NCI-H748 (cell line): ENCODE results near the gene MDGA2.

Experiments used
- DNase-seq: peaks from one replicate; lab custom pipeline; 2025; ENCODE audit not compliant: unreplicated experiment; lab: John Stamatoyannopoulos, UW

The MDGA2 gene

DNA sequence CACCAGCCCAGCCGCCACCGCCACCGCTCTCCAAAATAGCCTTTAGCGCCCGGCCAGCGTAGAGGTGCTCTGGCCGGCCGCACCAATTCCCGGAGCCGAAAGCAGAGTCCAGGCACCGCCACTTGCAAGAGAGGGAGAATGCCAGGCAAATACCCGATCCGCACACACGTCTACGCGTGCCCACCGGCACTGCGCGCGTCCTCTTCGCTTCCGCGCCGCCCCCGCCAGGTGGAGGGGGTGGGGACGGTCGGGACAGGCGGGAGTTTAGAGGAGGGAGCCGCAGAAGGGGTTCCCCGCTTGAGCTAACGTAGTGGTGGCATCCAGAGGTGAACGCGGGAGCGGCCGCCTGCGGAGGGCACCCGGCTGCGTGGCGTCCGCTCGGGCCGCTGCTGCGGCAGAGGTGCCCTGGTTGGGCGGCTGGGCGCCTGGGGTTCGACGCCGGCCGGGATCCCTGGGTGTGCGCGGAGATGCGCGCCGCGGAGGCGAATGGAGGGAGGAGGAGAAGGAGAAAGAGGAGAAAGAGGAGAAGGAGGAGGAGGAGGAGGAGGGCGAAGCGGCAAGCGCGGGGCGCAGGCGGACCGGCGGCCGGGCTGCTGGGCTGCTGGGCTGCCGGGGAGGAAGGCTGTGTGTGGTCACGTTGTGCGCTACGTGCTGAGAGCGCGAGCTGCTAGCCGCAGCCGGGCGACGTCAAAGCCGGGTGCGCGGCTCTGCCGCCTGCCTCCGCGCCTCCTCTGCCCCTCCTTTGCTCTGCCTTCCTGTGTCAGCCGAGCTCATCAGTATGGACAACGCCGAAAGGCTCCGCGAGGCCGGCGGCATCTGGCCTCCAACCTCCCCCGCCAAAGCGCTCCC is at the start of gene MDGA2:
MDGA2 (minus strand) TSS at position 140 of the 849 bp plus-strand sequence.
- peak; percentile 76 for DNase-seq

- no peak for DNase-seq
Observed at GRCh38 chr14:47722929-47723693, 47.7 kb upstream of the MDGA2 start.

- no peak for DNase-seq
Observed at GRCh38 chr14:47720281-47720680, 44.9 kb upstream of the MDGA2 start.

DNA sequence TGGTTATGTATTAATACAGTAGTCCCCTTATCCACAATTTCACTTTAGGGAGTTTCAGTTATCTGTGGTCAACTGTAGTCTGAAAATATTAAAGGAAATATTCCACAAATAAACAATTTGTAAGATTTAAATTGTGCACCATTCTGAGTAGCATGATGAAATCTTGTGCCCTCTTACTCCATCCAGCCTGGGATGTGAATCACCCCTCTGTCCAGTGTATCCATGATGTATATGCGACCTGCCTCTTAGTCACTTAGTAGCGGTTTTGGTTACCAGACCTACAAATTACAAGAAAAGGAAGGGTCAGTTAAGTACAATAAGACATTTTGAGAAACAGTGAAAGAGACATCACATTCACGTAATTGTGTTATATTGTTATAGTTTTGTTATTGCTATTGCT is 39.9 kb upstream of the MDGA2 start:
- no peak for DNase-seq

GRCh38 chr14:47710581-47710980 is 35.2 kb upstream of the MDGA2 start:
- DNase-seq: no peak

- no peak for DNase-seq
Observed at GRCh38 chr14:47705683-47706082, 30.3 kb upstream of the MDGA2 start.

GRCh38 chr14:47691829-47692228 is 16.4 kb upstream of the MDGA2 start:
- DNase-seq: no peak

DNA sequence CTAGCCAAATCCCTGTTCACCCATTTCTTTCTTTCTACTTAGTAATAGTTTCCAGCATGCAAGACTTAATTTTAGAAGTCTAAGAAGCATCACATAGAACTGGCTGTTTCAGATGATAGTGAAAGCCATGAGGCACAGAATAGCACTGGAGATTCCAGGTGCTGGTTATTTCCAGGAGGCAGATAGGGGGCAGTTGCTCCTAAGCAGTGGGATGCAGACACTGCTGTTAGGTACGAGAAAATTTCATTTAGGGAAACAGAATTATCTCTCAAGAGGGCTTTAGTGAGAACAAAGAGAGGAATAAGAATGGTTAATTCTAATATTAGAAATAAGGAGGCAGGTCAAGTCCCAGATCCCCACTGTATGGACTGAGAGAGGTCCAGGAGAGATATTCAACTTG is 3.6 kb upstream of the MDGA2 start:
- peak; percentile 39 for DNase-seq

GRCh38 chr14:47678157-47678556 is 2.8 kb upstream of the MDGA2 start:
- DNase-seq: peak; percentile 18

DNA sequence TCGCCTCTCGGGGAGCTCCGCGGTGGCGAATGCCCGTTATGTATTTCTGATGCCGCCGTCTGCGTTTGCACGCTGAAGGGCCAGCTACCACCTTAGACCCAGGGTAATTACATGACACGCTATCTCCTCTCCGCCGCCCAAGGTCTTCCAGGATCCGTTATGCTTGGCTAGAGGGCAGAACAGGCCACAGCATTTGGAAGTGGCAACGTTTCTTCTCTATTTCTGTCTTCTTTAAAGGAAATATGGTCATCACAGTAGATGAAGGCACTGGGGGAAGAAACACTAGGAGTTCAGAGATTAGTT is 861 bp upstream of the MDGA2 start:
- no peak for DNase-seq

GRCh38 chr14:47674543-47675465 is 601 bp downstream of the MDGA2 start:
- peak; percentile 43 for DNase-seq

DNA sequence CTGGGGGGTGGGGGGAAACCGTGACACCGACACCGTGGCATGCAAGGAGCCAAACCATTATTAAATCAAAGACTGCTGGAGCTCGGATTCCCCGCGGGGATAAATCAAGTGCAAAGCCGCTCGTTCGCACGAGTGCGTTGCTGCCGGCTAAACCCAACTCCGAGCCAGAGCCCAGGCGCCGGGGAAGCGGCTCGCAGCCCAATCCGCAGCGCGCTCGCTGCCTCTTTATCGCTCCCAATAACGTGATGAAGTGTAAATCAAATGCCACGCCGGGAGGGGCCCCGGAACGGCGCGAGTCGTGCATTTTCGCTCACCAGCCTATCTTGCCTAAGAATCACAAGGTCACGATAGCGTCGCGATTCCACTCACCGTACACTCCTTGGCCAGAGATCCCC is 1.3 kb downstream of the MDGA2 start:
- peak; percentile 61 for DNase-seq

DNA sequence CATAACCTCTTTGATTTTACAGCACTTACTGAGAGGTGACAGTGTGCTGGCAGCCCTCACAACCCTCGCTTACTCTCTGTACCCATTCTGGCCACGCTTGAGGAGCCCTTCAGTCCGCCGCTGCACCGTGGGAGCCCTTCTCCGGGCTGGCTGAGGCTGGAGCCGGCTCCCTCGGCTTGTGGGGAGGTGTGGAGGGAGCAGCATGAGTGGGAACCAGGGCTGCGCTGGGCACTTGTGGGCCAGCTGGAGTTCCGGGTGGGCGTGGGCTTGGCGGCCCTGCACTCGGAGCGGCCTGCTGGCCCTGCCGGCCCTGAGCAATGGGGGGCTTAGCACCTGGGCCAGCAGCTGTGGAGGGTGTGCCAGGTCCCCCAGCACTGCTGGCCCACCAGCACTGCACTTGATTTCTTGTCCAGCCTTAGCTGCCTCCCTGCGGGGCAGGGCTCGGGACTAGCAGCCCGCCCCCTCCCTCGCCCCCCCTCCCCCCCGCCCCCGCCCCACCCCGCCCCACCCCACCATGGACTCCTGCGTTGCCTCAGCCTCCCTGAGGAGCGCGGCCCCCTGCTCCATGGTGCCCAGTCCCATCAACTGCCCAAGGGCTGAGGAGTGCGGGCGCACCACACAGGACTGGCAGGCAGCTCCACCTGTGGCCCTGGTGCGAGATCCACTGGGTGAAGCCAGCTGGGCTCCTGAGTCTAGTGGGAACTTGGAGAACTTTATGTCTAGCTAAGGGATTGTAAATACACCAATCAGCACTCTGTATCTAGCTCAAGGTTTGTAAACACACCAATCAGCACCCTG is 9.9 kb downstream of the MDGA2 start:
- DNase-seq: no peak

DNA sequence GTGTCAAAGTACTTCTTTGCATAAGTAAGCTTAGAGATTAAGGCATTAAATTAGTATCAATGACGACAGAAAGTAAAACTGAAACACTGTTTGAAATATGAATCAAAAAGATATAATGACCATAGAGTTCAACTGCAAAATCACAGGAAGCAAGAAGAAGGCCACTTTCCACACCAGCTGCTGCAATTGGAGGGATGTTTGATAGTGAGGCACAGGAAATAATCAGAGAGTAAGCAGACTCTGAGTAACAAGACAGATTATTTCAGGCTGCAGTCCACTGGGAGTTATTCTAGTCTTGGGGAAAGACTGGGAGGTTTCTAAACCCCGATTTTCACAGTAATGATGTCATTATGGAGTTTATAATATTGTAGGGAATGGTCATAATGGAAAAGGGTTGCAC is 12.9 kb downstream of the MDGA2 start:
- DNase-seq: peak; percentile 2

- no peak for DNase-seq
Observed at GRCh38 chr14:47660158-47660557, 15.2 kb downstream of the MDGA2 start.

GRCh38 chr14:47658041-47658440 is 17.4 kb downstream of the MDGA2 start:
- DNase-seq: no peak

DNA sequence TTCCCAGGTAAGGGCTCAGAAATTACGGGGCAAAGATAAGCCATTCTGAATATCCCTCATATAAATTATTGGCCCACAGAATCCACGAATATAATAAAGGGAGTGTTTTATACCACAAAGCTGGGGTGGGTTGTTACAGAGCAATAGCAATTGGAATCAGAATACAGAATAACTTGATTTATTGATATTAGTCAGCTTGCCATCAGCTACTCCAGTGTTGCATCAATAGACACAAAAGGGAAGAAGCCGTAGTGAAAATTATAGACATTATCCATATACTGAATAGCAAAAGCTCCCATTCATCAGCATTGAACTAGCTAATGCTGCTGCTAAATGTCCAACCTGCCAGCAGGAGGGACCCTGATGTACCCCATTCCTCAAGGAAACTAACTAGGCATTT is 18.3 kb downstream of the MDGA2 start:
- DNase-seq: no peak

DNA sequence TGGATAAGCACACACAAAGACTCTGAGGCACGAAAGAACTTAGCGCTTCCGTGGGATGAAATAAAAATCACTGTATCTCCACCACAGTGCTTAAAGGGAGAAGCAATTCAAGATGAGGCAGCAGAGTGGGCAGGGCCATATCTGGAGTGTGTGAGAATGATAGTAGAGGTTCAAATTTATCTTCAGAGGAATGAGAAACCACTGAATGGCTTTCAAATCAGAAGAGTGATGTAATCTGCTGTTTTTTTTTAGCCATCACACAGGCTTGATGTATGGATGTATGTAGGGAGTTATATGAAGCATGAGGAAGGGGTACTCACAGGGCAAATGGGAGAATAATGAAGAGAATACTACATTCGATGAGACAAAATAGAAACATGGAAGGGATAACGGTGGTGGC is 24.1 kb downstream of the MDGA2 start:
- no peak for DNase-seq

- DNase-seq: no peak
Observed at GRCh38 chr14:47637753-47638152, 37.7 kb downstream of the MDGA2 start.

- DNase-seq: peak; percentile 84
Observed at GRCh38 chr14:47626151-47627035, 49.0 kb downstream of the MDGA2 start.
